HK-2 (cell line): ENCODE measurements around the gene C10orf62.
"Not testable (repeated sequence)": the region's sequence is repeated elsewhere in the genome, so short reads cannot be mapped to it uniquely, and the experiment has no call there.

Experiments
- DNase-seq: peaks from one replicate; pipeline ENCODE4 v3.0.0-alpha.2; 2018; ENCODE audit not compliant: unreplicated experiment

C10orf62 gene, protein sequence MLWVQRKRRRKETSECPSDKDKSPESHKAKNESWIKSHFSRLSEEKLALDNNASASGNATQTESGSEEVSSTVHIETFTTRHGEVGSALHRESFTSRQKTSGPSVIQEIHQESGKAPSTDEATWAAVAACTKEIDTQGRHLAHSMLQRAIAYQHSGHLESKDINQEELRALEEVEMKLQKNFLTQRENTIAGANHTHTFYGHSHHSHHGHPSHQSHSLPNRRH

DNA sequence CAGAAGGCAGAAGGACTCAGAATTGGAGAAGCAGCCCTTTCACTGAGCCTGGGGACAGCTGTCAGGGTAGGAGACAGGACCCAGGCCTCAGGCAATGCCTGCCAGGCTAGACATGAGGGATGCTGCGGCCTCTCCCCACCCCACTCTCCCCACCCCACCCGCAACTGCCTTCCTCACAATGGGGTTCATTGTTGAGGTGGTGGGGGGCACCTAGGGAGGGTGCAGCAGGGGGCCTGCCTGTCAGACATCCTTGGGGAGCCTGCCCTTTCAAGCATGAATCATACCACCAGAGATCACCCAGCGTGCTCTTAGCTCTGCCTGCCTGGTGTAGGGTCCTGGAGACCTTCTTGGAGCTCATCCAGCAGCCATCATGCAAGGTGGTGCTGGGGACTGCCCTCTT is at the start of gene C10orf62:
Gene C10orf62 (plus strand): TSS at position 243 of the 400 bp plus-strand sequence. CDS start 177 bp downstream, outside the sequence.
- DNase-seq = no peak

DNA sequence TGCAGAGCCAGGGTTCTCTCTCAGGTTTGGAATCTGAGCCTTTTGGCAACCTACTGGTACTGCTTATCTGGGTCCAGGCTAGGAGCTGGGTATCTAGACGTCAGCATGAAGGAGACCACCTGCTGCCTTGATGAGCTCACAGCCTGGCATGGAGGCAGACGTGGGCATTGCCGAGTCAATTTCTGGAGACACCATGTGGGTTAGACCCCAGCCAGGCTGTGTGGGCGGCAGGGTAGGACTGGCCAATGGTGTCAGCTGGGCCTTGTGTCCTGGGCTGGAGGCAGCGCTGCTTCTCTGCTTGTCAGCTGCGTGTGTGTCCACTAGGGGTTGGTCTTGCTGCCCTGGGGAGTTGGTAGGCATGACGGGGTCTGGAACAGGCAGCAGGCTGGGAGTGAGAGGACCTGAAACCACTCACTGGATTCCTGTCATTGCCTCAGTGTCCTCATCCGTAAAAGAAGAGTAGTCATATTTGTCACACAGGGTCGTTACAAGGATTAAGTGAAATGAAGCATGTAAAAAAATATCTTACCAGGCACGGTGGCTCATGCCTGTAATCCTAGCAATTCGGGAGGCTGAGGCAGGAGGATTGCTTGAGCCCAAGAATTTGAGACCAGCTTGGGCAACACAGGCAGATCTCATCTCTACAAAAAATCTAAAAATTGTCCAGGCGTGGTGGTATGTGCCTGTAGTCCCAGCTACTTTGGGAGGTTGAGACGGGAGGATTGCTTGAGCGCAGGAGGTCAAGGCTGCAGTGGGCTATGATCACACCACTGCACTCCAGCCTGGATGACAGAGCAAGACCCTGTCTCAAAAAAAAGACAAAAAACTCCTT is 48.6 kb upstream of the C10orf62 start:
- no peak for DNase-seq

DNA sequence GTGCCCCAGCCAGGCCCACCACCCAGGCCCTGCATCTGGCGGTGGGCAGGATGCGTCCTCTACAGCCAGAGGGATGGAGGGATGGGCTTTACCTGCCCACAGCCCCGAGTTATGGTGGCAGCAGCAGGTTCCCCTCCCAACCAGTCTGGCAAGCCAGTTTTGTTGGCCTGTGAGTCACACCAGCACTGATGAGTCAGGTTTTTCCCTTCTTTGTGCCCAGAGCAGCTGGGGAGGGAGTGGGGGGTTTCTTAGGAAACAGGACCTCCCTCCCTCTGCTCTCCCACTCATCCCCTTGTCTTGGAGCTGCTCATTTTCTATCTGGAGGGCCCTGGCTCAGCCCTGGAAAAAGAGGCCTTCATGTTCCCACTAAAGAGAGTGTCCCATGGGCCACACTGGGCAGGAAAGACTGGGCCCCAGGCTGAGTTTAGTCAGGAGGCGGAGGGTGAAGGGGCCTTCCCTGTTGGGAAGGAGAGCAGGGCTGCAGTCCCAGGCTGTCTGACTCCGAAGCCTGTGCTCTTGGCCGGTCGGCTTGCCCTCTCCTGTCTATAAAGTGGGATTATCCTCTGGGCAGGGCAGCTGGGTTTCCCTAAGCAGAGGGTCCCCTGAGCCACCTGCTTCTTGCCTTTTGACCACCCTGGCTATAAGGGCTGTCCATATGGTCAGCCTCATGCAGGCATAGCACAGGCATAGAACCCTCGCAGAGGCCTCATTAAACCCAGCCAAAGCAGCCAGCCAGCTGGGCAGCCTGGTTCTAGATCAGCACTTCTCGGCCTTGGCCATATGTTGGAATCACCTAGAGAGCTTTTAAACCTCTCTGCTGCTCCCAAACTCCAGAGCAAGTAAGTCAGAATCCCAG is 47.1 kb upstream of the C10orf62 start:
- peak; percentile 84 for DNase-seq

DNA sequence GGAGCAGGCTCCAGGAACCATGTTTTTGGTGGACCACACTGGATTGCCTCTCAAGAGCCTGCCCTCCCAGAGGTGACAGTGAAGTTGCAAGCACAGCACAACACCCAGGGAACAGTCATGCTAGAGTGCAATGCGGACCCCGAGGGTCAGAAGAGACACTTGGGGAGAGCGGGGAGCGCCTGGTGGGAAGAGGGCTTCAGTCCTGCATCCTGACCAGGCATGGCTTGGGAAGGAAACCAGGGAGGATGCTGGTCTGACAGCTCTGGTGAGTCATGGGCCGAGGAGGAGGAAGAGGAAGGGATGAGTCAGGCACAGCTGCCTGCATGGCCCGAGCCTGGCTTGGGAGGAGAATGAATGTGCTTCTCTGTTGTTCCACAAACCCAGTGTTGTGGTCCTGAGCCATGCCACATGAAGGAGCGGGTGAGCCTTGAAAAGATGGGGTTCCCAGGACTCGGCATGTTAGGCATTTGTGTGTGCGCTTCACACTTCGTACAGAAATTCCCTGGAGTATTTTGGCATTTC is 46.4 kb upstream of the C10orf62 start:
- DNase-seq = peak; percentile 88

DNA sequence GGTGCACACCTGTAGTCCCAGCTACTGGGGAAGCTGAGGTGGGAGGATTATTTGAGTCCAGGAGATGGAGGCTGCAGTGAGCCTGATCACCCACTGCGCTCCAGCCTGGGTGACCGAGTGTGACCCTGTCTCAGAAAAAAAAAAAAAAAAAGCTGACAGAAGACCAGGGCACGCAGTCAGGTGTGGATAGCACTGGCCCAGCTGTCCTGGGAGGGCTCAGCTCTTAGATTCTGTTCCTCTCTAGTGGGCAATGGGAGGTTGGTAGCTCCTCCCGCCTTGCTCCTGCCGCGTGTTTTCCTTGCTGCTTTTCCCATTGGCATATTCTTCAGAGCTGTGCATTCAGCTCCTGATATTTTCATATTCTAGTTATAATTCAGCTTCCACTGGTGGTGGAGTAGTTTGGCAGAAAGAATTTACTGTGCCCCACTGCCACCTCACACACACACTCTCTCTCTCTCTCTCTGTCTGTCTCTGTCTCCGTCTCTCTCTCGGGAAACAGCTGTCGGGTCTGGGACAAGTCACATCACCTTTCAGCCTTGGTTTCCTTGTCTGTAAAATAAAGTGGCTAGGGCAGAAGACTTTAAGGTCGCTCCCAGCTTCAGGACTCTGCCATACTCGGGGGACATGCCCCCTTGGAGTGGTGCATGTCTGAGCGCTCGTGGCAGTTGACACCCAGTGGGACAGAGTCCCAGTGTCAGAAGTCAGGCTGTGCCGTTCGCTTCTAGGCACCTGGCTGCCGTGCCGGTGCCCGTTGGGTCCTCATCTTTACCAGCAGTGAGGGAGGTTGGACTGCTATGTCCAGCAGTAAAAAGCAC is 42.9 kb upstream of the C10orf62 start:
- no peak for DNase-seq

DNA sequence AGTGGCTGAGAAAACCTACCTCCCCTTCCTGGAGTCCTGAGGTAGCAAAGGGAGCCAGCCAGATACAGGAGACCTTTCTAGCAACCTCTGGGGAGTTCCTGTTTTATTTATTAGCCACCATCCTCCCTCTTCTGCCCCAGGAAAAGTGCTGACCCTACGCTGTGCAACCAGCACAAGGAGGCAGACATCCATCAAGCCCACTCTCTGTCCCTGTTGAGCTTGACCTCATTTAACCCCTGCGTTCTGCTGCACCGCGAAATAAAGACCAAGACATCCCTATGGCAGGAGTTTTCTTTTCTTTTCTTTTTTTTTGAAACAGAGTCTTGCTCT is 42.3 kb upstream of the C10orf62 start:
- no peak for DNase-seq

DNA sequence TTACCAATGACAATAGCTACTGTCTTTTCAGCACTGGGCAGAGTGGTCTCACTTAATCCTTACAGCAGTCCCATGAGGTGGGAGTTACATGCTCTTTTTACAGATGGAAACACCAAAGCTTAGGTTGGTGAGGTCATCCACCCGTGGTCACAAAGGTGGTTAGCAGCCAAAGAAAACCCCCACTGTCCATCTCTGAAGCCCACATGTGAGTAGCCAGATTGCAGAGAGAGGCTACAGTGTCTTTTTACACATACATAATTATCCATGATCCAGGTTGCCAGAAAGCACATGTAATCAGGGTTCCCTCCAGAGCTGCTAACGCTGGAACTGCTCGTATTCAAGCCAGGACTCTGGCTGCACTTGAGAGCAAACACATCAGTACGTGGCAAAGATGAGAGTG is 41.6 kb upstream of the C10orf62 start:
- no peak for DNase-seq

DNA sequence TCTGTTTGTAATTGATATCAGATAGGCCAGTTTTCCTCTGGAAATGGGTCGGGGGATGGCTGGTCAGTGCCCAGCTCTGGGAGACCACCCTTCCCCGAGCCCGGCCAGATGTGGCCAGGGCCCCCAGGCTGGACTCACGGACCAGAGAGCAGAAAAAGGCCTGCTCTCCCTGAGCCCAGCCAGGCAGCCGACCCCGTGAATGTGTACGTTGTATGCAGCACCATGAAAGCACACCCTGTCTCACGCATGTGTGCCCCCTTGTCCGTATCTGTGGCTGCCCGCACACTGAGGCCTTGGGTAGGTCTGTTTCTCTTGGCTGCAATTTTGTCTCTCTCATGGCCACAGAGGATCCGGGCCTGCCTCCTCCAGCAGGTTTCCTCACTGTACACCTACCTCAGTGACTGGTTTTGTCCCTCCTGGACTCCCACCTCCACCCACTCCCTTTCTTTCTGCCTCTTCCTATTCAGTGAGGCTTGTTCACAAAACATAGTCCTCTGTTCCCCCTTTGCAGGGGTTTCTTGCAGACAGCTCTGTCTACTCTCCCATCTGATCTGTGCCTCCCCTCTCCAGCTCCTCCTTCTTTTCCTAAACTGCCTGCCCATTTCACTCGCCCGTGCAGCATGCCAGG is 40.6 kb upstream of the C10orf62 start:
- no peak for DNase-seq

DNA sequence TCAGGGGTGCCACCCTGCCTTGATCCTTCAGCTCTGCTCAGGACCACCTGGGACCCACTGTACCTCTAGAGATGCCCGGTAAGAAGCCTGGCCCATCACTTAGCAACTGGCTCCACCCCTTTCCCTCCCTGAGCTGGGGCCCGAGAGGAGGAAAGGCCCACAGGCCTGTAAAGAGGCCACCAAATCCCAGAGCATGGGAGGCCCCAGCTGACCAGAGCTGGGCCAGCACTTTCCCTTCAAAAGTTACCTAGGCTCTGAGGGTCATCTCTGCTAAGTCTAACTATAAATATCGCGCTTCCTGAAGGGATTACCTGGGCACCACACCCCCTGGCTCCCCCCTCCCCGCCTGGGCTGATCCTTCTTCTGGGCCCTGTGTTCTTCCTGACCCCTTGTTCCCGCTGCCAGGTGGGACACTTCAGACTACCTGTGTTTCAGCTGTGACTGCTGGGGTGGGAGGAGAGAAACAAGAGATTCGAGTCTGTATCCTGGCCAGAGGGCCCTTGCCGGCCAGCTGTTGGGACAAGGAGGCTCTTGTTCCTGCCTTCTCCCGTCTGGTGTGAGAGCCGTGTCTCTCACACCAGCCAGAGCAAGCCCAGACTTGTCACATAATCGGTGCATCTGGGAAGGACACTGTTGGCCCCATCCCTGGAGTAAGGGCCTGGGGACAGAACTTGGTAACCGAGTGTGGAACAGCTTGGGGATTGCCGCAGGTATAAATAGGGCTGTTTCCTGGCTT is 39.8 kb upstream of the C10orf62 start:
- DNase-seq = no peak

DNA sequence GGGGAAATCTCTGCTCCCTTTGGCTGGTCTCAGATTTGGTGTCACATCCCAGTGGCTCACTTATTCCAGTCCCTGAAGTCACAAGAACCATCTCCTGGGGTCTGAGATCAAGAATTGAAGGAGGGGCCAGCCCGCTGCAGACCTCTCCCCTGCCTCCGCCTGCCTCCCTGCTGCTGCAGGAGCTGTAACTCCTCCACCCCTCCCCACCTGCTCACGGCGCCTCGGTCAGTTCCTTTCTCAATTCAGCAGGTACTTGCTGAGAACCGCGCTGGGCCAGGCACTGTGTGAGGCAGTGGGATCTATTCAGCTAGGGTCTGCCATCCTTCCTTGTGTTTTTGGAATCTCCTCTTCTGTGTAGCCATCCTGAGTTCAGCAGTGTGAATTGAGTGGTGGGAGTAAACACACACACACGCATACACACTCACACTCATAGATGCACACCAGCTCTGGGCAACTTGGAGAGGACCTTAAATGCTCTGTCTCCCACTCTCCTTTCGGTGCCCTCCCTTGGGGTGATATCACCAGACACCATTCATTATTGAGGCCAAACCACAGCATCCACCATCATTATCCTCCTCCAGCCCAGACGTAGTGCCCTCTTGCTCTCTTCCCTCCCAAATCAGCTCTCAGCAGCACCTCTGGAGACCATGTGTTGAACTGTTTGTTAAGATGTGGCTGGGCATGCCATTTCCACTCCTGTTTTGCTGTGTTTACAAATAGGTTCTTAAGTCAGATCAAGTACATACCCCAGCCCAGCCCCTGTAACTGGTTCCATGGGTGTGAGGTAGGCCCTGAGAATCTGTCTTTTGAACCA is 39.0 kb upstream of the C10orf62 start:
- DNase-seq = no peak

DNA sequence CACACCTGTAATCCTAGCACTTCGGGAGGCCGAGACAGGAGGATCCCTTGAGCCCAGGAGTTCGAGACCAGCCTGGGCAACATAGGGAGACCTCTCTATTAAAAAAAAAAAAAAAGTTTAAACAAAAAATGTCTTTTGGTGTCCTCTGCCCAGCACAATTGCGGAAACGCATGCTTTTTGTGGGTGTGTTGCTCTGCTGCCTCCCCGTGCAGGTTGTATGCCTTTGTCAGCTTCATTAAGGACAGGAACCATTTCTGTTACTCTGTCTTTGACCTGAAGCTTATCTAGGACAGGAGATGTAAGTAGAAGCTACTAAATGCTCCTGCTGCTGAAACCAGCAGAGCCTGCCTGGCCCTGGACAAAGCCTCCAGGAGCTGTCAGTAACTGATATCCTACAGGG is 38.2 kb upstream of the C10orf62 start:
- DNase-seq = no peak

DNA sequence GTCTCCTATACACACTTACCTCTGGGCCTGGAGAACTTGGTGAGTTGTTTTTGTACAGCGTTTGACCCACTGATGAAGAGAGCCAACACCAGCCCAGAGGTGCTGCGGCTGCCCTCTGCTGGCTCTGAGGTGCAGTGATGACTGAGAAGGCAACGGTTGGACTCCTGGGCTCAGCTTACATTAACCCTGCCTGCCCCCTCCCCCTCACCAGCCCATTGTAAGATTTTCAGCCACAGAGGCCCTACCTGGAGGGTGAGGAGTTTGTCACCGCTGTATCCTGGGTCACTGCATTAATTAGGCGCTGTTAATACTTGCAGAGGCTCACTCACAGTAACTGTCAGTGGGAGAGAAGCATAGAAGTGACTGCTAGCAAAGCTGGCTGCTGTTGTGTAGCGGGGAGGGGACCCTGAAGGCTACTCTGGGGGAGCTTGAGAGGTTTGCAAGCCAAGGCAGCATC is 35.9 kb upstream of the C10orf62 start:
- DNase-seq = peak; percentile 71

DNA sequence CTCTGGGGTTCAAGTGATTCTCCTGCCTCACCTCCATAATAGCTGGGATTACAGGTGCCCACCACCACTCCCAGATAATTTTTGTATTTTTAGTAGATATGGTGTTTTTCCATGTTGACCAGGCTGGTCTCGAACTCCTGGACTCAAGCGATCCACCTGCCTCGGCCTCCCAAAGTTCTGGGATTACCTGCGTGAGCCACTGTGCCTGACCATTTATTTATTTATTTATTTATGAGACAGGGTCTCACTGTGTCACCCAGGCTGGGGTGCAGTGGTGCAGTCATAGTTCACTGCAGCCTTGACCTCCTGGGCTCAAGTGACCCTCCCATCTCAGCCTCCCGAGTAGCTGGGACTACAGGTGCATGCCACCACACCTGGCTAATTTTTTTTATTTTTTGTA is 35.2 kb upstream of the C10orf62 start:
- not testable (repeated sequence) for DNase-seq

DNA sequence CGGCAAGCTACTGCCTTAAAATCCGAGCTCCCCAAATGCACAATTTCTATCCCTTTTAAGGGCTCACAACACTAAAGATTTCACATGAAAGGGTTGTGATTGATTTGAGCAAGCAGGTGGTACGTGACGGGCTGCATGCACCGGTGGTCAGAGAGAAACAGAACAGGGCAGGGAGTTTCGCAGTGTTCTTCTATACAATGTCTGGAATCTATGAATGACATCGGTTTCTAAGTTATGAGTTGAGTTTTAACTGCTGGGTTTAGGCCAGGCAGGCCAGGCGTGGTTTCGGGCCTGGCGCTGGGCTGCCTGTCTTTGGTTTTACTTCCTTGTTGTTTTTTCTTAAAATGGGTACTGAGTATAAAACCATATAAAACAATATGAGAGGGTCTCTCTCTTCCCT is 34.0 kb upstream of the C10orf62 start:
- DNase-seq = not testable (repeated sequence)

DNA sequence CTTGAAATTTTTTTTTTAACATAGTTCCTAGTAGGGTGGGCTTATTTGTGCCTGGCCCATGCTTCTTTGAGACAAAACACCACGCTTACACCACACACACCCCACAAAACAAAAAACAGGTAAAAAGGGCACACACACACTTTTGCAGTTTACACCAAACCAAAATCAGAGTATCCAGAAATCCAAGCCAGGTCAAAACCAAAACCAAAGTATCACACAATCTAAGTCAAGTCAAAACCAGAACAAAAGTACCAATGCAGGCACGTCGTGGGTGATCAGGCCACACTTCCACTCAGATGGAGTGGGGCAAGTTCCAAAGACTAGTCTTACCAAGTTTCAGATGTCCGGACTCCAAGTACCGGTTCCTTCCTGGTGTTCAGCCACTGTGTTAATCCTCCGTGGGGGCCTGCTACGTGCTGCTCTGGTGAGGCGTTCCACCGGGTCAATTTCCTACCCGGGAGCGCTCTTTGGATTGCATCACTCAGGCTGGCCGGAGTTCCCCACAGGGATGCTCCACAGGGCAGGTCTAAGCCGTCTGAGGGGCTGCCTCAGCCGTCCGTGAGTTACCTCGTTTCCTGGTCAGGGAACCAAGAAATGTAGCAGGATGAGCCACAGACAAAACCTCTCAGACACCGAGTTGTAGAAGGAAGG is 28.7 kb upstream of the C10orf62 start:
- DNase-seq = not testable (repeated sequence)

DNA sequence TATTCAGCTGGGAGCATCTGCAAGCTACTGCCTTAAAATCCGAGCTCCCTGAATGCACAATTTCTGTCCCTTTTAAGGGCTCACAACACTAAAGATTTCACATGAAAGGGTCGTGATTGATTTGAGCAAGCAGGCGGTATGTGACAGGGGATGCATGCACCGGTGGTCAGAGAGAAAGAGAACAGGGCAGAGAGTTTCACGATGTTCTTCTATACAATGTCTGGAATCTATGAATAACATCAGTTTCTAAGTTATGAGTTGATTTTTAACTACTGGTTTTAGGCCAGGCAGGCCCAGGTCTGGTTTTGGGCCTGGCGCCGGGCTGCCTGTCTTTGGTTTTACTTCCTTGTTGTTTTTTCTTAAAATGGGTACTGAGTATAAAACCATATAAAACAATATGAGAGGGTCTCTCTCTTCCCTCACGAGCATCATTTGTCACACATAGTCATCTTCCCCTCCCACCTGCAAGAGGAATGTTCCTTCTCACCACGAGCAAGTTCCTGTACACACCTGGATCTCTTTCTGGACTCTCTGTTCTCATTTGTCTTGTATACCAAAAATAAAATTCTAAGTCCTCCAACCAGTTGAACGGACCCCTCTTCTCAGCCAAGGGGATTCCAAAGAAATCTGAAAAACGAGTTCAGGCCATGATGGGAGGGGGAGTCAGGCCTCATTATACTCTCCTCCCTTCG is 28.0 kb upstream of the C10orf62 start:
- DNase-seq = not testable (repeated sequence)

DNA sequence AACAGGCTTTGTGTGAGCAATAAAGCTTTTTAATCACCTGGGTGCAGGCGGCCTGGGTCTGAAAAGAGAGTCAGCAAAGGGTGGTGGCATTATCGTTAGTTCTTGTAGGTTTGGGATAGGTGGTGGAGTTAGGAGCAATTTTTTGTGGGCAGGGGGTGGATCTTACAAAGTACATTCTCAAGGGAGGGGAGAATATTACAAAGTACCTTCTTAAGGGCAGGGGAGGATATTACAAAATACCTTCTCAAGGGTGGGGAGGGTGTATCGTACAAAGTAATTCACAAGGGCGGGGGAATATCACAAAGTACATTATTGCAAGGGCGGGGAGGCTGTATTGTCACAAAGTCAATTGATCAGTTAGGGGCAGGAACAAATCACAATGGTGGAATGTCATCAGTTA is 27.2 kb upstream of the C10orf62 start:
- not testable (repeated sequence) for DNase-seq

DNA sequence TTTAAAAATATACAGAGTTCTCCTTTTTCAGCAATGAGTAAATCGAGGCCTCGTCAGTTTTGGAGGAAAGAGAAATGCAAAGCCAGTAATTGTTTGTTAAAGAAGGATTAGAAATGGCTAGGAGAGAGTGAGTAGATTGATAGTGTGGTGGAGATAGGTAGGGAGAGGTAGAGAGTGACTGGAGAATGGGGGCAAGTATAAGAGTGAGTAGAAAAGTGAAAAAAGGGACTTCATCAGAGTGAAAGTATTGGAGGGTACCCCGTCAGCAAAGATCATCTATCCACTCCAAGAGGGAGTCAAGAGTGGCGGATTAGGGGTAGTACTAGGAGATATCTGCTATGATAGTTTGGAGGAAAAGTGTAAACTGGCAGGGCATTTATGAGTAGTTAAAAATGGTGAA is 26.2 kb upstream of the C10orf62 start:
- DNase-seq = no peak
